DND-41 (cell line): ENCODE data around the gene F2RL3.

Experiments
- CTCF ChIP-seq: IDR thresholded peaks from 2 replicates; pipeline ENCODE4 v1.5.1; 2012; ENCODE audit warnings: borderline replicate concordance, low read length, moderate library complexity, mild to moderate bottlenecking; ENCODE audit not compliant: poor library complexity, severe bottlenecking; ENCODE audit errors: extremely low read depth
- EZH2 ChIP-seq: IDR thresholded peaks from 3 replicates; pipeline ENCODE4 v1.6.1; 2012; ENCODE audit warnings: borderline replicate concordance, low read depth, mild to moderate bottlenecking, moderate library complexity, low read length, inconsistent platforms; ENCODE audit not compliant: severe bottlenecking

DNA sequence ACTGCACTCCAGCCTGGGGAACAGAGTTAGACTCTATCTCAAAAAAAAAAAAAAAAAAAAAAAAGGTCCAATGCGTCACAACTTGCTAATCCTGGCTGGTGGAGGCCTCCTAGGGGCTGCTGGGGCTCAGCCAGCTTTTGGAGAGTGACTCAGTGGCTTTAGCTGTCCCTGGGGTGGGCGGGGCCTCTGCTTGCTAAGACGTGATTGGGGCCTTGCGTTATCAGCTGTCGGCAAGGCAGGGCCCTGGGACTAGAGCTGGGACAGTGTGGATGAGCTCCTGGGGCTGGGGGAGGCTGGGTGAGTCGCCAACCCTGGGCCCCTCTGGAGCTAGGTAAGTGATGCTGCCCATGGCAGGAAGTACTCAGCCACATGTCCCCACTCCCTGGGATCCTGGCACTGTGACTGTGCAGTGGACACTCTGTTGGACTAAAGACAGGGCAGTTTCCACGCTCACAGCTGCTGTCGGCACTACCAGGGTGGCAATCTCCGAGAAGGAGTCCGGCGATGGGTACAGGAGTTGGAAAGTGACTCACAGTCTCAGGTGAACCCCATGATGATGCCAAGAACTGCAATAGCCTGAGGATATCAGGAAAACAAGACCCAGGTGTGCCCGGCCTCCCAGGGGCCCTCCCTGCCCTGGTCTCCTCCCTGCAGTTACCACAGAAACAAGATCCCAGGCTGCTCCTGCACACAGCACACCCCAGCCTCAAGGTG, 32.2 kb downstream of the F2RL3 start:
- no peak for TF ChIP-seq CTCF
- no peak for TF ChIP-seq EZH2
